Measurements from ENCODE around the gene SEMA3A.
"Not testable (repeated sequence)": the region's sequence is repeated elsewhere in the genome, so short reads cannot be mapped to it uniquely, and the experiment has no call there.

SEMA3A gene

GRCh38 chr7:84085998-84086397 lies 108.6 kb downstream of the SEMA3A start:
- in situ Hi-C loops (cut with HindIII; ENCODE audit: low pct_unique_long_range_greater_than_20kb, low sequenced_read_pairs) = no loop called here
- DNase-seq (ENCODE audit: low read depth in 1 of 2, low spot score in 1 of 2) = no peak

GRCh38 chr7:84085147-84085546 lies 109.4 kb downstream of the SEMA3A start:
- in situ Hi-C loops (cut with HindIII; ENCODE audit: low pct_unique_long_range_greater_than_20kb, low sequenced_read_pairs) = no loop called here
- TF ChIP-seq JUND (IDR thresholded peaks at IDR 0.05; ENCODE audit: low read depth) = no peak
- DNase-seq (ENCODE audit: low read depth in 1 of 2, low spot score in 1 of 2) = no peak

More at GRCh38 chr7:84085998-84086397, 108.6 kb downstream of the SEMA3A start:
- TF ChIP-seq JUND (IDR thresholded peaks at IDR 0.05; ENCODE audit: low read depth) = no peak

GRCh38 chr7:84083846-84084245 lies 110.7 kb downstream of the SEMA3A start:
- DNase-seq (ENCODE audit: low read depth in 1 of 2, low spot score in 1 of 2) = no peak
- TF ChIP-seq JUND (IDR thresholded peaks at IDR 0.05; ENCODE audit: low read depth) = no peak
- in situ Hi-C loops (cut with HindIII; ENCODE audit: low pct_unique_long_range_greater_than_20kb, low sequenced_read_pairs) = no loop called here

DNA sequence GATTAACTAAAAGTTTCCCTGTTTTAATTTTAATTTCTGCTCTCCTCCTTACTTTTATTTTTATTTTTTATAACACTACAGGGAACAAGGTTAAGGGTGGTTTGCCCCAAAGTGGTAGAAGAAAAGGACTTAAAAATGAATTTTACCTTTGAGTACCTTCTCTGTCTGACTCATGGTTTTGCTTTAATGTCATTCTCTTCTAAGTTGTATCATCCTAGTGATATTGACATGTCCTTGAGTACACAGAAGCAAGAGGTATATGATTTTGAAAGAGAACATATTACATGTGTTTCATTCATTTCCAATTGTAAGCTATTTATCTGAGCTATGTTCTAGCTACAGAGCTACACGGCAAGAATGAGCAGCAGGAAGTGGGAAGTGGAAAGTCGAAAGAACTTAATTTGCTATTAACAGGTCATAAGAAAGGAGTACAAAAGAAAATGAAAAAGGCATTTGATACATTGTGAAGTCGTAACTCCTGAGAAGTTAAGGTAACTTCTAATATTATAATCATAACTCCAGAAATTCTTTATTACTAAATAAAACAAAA lies 112.5 kb downstream of the SEMA3A start:
- in situ Hi-C loops (cut with HindIII; ENCODE audit: low pct_unique_long_range_greater_than_20kb, low sequenced_read_pairs) = no loop called here
- TF ChIP-seq JUND (IDR thresholded peaks at IDR 0.05; ENCODE audit: low read depth) = no peak
- no peak for DNase-seq (ENCODE audit: low read depth in 1 of 2, low spot score in 1 of 2)

DNA sequence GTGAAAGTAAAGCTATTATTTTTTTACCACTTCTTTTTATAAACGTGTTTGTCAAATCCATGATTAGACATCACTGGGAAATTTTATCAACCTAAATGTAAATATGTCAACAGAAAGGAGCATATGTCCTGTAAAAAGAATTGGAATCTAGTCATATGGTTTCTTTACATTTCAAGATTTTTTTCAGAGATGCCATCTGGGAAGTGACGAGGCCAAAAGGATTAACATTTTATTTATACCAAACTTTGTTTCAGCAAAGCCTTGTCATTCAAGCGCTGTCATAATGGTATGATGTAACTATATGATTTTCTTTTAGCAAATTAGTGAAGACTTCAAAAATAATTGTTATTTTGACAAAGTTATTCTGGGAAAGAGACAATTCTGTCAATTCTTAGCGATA lies 117.3 kb downstream of the SEMA3A start:
- TF ChIP-seq JUND (IDR thresholded peaks at IDR 0.05; ENCODE audit: low read depth) = no peak
- in situ Hi-C loops (cut with HindIII; ENCODE audit: low pct_unique_long_range_greater_than_20kb, low sequenced_read_pairs) = no loop called here
- no peak for DNase-seq (ENCODE audit: low read depth in 1 of 2, low spot score in 1 of 2)

GRCh38 chr7:84076219-84076618 lies 118.4 kb downstream of the SEMA3A start:
- in situ Hi-C loops (cut with HindIII; ENCODE audit: low pct_unique_long_range_greater_than_20kb, low sequenced_read_pairs) = no loop called here
- no peak for DNase-seq (ENCODE audit: low read depth in 1 of 2, low spot score in 1 of 2)
- no peak for TF ChIP-seq JUND (IDR thresholded peaks at IDR 0.05; ENCODE audit: low read depth)

DNA sequence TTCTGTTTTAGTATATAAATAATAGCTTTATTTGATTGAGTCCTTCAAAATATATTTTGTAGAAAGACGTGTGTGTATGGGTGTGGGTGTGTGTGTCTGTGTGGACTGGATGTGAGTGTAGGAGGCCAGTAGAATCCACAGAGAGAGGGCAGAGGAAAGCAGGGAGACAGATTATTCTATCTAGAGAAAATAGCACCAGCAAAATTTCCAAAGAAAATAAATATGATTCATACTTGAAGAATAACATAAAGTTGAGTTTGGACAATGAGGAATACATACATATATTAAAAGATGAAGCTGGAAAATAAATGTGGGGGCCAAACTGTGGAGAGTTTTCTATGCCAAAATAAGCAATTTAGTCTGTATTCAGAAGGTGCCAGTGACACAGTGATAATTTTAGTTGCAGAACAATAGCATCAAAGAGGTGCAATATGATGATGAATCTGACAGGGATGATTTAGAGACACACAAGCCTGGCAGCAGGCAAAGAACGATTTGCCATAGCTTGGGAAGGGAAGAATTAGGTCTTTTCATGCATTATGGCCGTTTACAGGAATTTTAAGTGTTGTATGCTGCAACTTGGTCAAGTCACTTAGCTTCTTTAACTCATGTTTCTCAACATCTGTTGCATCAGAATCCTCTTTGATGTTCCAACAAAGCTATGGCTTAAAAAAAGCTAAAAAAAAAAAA lies 121.3 kb downstream of the SEMA3A start:
- in situ Hi-C loops (cut with HindIII; ENCODE audit: low pct_unique_long_range_greater_than_20kb, low sequenced_read_pairs) = no loop called here
- DNase-seq (ENCODE audit: low read depth in 1 of 2, low spot score in 1 of 2) = no peak
- no peak for TF ChIP-seq JUND (IDR thresholded peaks at IDR 0.05; ENCODE audit: low read depth)

DNA sequence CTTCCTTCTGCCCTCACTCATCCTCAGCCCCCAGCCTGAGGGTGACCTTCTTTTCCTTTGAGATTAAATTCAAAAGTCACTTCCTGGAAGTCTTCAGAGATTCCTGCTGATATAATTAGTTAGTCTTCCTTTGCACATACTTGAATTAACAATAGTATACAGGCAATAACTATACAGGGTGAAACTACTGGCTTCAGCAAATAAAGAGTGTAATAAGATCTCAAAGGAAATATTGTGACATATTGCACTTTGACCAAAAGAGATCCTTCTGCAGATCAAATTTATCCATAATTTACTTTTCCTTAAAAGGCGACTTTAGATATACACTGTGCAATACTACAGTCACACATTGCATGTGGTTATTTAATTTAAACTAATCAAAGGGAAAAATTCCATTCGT lies 123.8 kb downstream of the SEMA3A start:
- DNase-seq (ENCODE audit: low read depth in 1 of 2, low spot score in 1 of 2) = no peak
- no peak for TF ChIP-seq JUND (IDR thresholded peaks at IDR 0.05; ENCODE audit: low read depth)
- in situ Hi-C loops (cut with HindIII; ENCODE audit: low pct_unique_long_range_greater_than_20kb, low sequenced_read_pairs) = no loop called here

DNA sequence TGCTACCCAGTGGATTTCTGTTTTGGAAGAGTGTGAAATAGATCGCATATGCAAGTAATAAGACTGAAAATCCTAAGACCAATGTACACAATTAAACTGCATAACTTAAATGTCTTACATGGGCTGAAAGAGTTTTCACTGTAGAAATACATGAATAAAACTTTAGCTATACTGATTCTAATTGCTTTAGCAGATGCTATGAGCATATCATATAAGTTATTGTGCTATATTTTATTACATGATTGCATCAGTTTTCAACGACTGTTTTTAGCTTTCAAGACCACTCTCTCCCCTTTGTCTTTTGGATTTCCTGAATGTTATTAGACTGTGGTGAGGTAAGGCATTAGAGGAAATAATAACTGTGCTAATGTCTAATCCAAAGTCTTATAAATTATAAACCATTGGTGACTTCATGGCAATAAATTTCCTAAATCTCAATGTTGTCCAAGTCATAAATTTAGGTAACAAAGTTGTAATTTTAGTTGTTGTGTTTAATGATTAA lies 124.5 kb downstream of the SEMA3A start:
- in situ Hi-C loops (cut with HindIII; ENCODE audit: low pct_unique_long_range_greater_than_20kb, low sequenced_read_pairs) = no loop called here
- no peak for DNase-seq (ENCODE audit: low read depth in 1 of 2, low spot score in 1 of 2)
- no peak for TF ChIP-seq JUND (IDR thresholded peaks at IDR 0.05; ENCODE audit: low read depth)

DNA sequence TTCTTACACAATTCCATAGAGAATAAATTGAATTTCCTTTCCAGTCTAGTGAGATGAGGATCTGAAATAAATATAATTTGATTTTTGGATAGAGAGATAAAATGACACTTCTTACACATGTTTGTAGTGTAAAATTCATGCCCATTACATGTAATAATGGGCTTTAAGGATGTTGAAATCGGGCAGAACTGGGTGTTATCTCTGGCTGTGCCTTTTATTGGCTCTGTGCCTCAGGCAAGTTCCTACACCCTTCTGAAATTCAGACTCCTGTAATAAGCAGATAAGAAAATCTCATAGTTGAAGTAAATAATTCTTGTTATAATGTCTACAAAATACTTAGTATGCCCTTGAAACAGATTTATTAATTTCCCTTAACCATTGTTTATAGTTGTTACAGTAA lies 125.6 kb downstream of the SEMA3A start:
- TF ChIP-seq JUND (IDR thresholded peaks at IDR 0.05; ENCODE audit: low read depth) = no peak
- no peak for DNase-seq (ENCODE audit: low read depth in 1 of 2, low spot score in 1 of 2)
- in situ Hi-C loops (cut with HindIII; ENCODE audit: low pct_unique_long_range_greater_than_20kb, low sequenced_read_pairs) = no loop called here

- DNase-seq (ENCODE audit: low read depth in 1 of 2, low spot score in 1 of 2); in situ Hi-C loops (cut with HindIII; ENCODE audit: low pct_unique_long_range_greater_than_20kb, low sequenced_read_pairs): not testable (repeated sequence)
Observed at GRCh38 chr7:84062489-84062901, 132.1 kb downstream of the SEMA3A start.

- DNase-seq (ENCODE audit: low read depth in 1 of 2, low spot score in 1 of 2) = no peak
- in situ Hi-C loops (cut with HindIII; ENCODE audit: low pct_unique_long_range_greater_than_20kb, low sequenced_read_pairs) = no loop called here
- no peak for TF ChIP-seq JUND (IDR thresholded peaks at IDR 0.05; ENCODE audit: low read depth)
Observed at GRCh38 chr7:84060760-84061261, 133.8 kb downstream of the SEMA3A start.

DNA sequence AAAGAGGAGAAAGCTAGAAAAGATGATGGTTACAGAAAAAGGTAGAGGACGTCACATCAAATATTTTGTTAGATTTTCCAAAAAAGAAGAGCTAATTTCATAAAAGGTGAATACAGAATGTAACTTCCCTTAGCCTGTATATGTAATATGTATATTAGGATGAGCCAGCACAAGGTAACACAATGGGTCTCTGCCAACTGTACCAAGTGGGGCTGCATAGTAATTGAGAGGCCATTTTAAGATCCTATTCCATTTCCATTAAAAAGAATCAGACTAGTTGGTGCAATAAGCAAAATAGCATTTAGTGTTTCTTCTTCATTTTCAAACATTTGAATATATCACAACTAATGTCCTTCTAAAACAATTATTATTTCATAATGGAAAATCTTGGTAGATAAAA lies 134.6 kb downstream of the SEMA3A start:
- in situ Hi-C loops (cut with HindIII; ENCODE audit: low pct_unique_long_range_greater_than_20kb, low sequenced_read_pairs) = no loop called here
- no peak for DNase-seq (ENCODE audit: low read depth in 1 of 2, low spot score in 1 of 2)
- TF ChIP-seq JUND (IDR thresholded peaks at IDR 0.05; ENCODE audit: low read depth) = no peak
